ENCODE data around the gene PLEK. TPM values are rescaled to one million over a fixed set of nuclear protein-coding genes. Genes with fewer than 3 reads are reported as not detected.

Gene PLEK
- total RNA-seq, 2 donors from 2014 or later, result not detected

DNA sequence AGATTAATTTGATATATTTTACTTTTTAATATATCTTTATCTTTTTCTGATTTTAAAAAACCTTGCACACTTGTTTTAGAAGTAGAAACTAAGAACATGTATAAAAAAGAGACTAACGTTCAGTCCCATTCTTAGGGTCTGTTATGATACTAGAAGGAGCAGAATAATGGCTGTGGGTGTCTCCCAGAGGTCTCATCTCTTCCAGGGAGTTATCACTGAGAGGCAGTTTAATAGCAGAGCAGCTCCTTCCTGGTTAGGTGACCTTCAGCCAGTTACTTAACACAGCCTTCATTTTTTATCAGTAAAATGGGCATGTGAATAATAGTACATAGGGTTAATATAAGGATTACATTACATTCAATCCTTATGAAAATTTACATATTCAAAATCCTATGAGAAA lies 61.4 kb downstream of the PLEK start:
- Mint-ChIP-seq H3K27ac (no peak overlapping the region), H3K4me1 (peaks cover 9% of the 10 kb centered on the region), H3K4me3 (no peak overlapping the region), H3K9me3 (no peaks in the 10 kb centered on the region), H3K36me3 (ENCODE audit: low read depth) (no peaks in the 10 kb centered on the region), H3K27me3 (ENCODE audit: insufficient read depth) (peaks cover 2% of the 10 kb centered on the region)
- Histone ChIP-seq H3K4me1 (ENCODE audit: control insufficient read depth, insufficient read depth, low read length) (no peaks in the 10 kb centered on the region), H3K9me3 (ENCODE audit: control insufficient read depth, low read length) (no peaks in the 10 kb centered on the region), H3K27ac (ENCODE audit: low read depth, low read length) (no peak overlapping the region), H3K36me3 (ENCODE audit: control insufficient read depth, insufficient read depth, low read length) (no peaks in the 10 kb centered on the region), H3K9ac (ENCODE audit: extremely low read depth, low read length, poor library complexity, severe bottlenecking) (no peak overlapping the region), H3K4me3 (ENCODE audit: low read length) (no peak overlapping the region), H3K27me3 (ENCODE audit: control insufficient read depth, insufficient read depth, low read length, poor library complexity, severe bottlenecking) (no peaks in the 10 kb centered on the region)
- no peak for DNase-seq
- TF ChIP-seq, protein P1, sequence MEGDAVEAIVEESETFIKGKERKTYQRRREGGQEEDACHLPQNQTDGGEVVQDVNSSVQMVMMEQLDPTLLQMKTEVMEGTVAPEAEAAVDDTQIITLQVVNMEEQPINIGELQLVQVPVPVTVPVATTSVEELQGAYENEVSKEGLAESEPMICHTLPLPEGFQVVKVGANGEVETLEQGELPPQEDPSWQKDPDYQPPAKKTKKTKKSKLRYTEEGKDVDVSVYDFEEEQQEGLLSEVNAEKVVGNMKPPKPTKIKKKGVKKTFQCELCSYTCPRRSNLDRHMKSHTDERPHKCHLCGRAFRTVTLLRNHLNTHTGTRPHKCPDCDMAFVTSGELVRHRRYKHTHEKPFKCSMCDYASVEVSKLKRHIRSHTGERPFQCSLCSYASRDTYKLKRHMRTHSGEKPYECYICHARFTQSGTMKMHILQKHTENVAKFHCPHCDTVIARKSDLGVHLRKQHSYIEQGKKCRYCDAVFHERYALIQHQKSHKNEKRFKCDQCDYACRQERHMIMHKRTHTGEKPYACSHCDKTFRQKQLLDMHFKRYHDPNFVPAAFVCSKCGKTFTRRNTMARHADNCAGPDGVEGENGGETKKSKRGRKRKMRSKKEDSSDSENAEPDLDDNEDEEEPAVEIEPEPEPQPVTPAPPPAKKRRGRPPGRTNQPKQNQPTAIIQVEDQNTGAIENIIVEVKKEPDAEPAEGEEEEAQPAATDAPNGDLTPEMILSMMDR (conservative IDR thresholded peaks at IDR 0.05), result no peak
- WGBS, 2 experiments (ENCODE audit: insufficient coverage in 1 of 2, insufficient read length in 1 of 2), result 96% methylated on average over 1 of the region's 1 CpG; no CpG with 5 or more reads in 1 of the 2 experiments

DNA sequence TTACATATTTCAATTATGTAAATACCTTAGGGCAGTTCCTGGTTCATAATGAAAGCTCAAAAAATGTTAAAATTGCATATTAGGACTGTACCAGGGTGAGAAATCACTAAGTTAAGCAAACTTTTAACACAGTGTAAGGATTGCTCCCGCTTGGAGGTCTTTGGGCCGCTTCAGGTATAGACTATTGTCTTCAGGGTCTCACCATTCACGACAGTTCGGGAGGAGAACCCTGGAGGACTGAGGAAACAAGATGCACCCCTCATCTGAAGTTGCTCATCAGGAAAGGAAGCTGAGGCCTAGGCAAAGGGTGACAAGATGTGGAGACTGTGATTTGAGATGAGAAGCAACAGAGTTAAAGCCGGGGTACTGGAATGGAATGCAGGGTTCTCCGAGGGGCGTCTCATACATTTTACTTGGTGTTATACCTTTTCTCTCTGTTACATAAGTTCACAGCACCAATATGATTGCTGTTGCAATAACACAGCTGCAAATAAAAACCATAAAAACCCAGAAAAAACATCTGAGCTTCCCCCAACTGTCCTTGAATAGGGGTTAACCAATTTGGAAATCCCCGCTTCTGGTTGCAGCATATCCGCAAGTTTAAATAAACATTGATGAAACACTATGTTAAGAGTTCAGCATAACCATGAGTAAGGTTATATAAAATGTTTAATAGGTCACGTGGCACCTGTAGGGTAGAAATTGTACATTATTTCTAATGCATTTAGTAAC lies 61.9 kb downstream of the PLEK start:
- DNase-seq, result no peak
- Histone ChIP-seq H3K4me1 (ENCODE audit: control insufficient read depth, insufficient read depth, low read length) (no peaks in the 10 kb centered on the region), H3K9me3 (ENCODE audit: control insufficient read depth, low read length) (no peaks in the 10 kb centered on the region), H3K27me3 (ENCODE audit: control insufficient read depth, insufficient read depth, low read length, poor library complexity, severe bottlenecking) (no peaks in the 10 kb centered on the region), H3K9ac (ENCODE audit: extremely low read depth, low read length, poor library complexity, severe bottlenecking) (no peak overlapping the region), H3K4me3 (ENCODE audit: low read length) (no peak overlapping the region), H3K36me3 (ENCODE audit: control insufficient read depth, insufficient read depth, low read length) (no peaks in the 10 kb centered on the region), H3K27ac (ENCODE audit: low read depth, low read length) (no peak overlapping the region)
- no peaks in the 10 kb centered on the region for H3K9me3 Mint-ChIP-seq
- no peak overlapping the region for H3K4me3 Mint-ChIP-seq
- H3K27ac Mint-ChIP-seq, result no peak overlapping the region
- no peaks in the 10 kb centered on the region for H3K36me3 Mint-ChIP-seq (ENCODE audit: low read depth)
- H3K4me1 Mint-ChIP-seq, result peaks cover 9% of the 10 kb centered on the region
- H3K27me3 Mint-ChIP-seq (ENCODE audit: insufficient read depth), result peaks cover 4% of the 10 kb centered on the region
- 93 to 96% methylated on average over 4 to 10 of the region's 10 CpGs for WGBS, 2 experiments (ENCODE audit: insufficient coverage in 1 of 2, insufficient read length in 1 of 2)
- TF ChIP-seq, protein P1 (conservative IDR thresholded peaks at IDR 0.05), result no peak

DNA sequence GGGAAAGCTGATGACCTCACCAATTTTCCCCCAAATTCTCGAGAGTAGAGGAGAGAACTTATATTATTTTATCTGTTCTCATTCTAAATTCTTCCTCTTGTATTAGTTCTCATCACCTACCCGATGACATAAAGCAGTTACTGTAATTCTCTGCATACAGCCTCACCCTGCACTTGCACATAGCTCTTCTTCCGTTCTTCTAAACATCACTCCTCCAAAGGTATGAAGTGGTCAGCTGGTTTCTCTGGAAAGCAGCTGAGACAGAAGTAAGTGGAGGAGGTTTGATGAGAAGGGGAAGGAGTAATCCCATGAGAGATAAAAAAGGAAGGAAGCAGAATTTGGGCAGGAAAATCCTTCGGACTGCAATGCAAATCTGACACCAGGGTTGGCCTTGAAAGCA lies 63.0 kb downstream of the PLEK start:
- no peak overlapping the region for H3K4me3 ChIP-seq (ENCODE audit: low read length)
- no peaks in the 10 kb centered on the region for H3K27me3 ChIP-seq (ENCODE audit: control insufficient read depth, insufficient read depth, low read length, poor library complexity, severe bottlenecking)
- H3K4me1 Mint-ChIP-seq, result peaks cover 9% of the 10 kb centered on the region
- H3K4me3 Mint-ChIP-seq, result no peak overlapping the region
- DNase-seq, result no peak
- 89 to 95% methylated on average over 2 to 4 of the region's 4 CpGs for WGBS, 2 experiments (ENCODE audit: insufficient coverage in 1 of 2, insufficient read length in 1 of 2)
- H3K36me3 Mint-ChIP-seq (ENCODE audit: low read depth), result no peaks in the 10 kb centered on the region
- H3K9me3 Mint-ChIP-seq, result no peaks in the 10 kb centered on the region
- no peaks in the 10 kb centered on the region for H3K9me3 ChIP-seq (ENCODE audit: control insufficient read depth, low read length)
- H3K36me3 ChIP-seq (ENCODE audit: control insufficient read depth, insufficient read depth, low read length), result no peaks in the 10 kb centered on the region
- no peaks in the 10 kb centered on the region for H3K4me1 ChIP-seq (ENCODE audit: control insufficient read depth, insufficient read depth, low read length)
- TF ChIP-seq, protein P1 (conservative IDR thresholded peaks at IDR 0.05), result no peak
- no peak overlapping the region for H3K27ac ChIP-seq (ENCODE audit: low read depth, low read length)
- no peak overlapping the region for H3K9ac ChIP-seq (ENCODE audit: extremely low read depth, low read length, poor library complexity, severe bottlenecking)
- H3K27me3 Mint-ChIP-seq (ENCODE audit: insufficient read depth), result peaks cover 4% of the 10 kb centered on the region
- H3K27ac Mint-ChIP-seq, result no peak overlapping the region
